ENCODE measurements around the gene CLEC6A. TPM values are rescaled to one million over a fixed set of nuclear protein-coding genes. Genes with fewer than 3 reads are reported as not detected.

The CLEC6A gene
- total and polyA plus RNA-seq, 4 donors: not detected

DNA sequence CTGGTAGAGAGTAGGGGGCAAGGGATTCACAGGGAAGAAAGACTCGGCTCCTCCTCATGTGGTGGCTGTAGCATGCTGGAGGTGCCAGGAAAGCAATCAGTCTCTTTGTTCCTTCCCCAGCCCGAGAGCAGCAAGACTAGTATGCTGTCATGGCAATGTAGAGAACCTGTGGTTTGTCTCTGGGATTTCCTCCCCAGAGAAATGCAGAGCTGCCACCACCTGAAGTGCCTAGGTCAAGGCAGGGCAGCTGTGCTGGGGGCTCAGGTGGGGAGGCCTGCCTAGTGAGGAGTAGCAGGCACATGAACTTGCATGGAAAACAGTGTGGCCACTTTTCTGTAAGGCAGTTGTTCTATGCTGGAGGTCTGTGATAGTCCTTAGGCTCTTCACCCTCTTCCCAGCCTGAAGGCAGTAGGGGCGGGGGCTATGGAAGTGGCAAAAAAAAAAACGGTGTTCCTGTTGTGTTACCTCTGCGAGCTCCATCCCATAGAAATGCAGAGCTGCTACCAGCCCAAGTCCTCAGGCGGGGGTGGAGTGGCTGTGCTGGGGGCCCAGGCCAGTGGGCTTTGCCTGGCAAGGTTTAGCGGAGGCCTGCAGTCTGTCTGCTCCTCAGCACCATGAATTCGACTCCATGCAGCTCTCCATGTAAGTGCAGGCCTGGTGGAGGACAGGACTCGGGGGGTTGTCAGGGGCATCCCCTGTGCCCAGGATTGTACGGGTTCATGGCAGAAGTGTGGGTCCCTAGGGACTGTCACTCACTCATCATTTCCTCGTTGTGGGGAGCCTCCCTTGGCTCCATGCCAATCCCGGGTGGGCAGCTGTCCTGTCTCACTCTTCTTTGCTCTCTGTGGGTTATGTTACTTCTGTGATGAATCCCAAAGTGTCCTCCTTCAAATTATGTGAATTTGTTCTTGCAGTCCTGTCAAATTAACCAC is 53.4 kb downstream of the CLEC6A start:
- no peak for DNase-seq (ENCODE audit: low spot score)
- no peaks in the 10 kb centered on the region for H3K36me3 ChIP-seq (ENCODE audit: control insufficient read depth in 4 of 4, insufficient read depth in 3 of 4, low read depth in 1 of 4, low read length in 3 of 4)
- no peak for TF ChIP-seq GABPA (IDR thresholded peaks at IDR 0.05 in 1 of 2, conservative IDR thresholded peaks at IDR 0.05 in 1 of 2)
- TF ChIP-seq, protein P1, sequence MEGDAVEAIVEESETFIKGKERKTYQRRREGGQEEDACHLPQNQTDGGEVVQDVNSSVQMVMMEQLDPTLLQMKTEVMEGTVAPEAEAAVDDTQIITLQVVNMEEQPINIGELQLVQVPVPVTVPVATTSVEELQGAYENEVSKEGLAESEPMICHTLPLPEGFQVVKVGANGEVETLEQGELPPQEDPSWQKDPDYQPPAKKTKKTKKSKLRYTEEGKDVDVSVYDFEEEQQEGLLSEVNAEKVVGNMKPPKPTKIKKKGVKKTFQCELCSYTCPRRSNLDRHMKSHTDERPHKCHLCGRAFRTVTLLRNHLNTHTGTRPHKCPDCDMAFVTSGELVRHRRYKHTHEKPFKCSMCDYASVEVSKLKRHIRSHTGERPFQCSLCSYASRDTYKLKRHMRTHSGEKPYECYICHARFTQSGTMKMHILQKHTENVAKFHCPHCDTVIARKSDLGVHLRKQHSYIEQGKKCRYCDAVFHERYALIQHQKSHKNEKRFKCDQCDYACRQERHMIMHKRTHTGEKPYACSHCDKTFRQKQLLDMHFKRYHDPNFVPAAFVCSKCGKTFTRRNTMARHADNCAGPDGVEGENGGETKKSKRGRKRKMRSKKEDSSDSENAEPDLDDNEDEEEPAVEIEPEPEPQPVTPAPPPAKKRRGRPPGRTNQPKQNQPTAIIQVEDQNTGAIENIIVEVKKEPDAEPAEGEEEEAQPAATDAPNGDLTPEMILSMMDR (IDR thresholded peaks at IDR 0.05; ENCODE audit: low read depth, low read length, missing input control): no peak
- TF ChIP-seq HNF4G (IDR thresholded peaks at IDR 0.05): no peak
- no peak overlapping the region for H3K9ac ChIP-seq (ENCODE audit: low read depth in 1 of 2, low read length in 2 of 2)
- H3K27me3 ChIP-seq (ENCODE audit: control insufficient read depth in 4 of 4, insufficient read depth in 4 of 4, low read length in 3 of 4): no peaks in the 10 kb centered on the region
- no peak overlapping the region for H3K27ac ChIP-seq (ENCODE audit: low read depth in 1 of 2, low read length in 2 of 2)
- 67% methylated on average over 12 of the region's 12 CpGs for WGBS
- no peaks in the 10 kb centered on the region for H3K4me1 ChIP-seq (ENCODE audit: control insufficient read depth in 4 of 4, insufficient read depth in 4 of 4, low read length in 3 of 4)
- H3K9me3 ChIP-seq (ENCODE audit: control insufficient read depth in 4 of 4, low read length in 3 of 4): no peaks in the 10 kb centered on the region
- H3K4me3 ChIP-seq (ENCODE audit: low read depth in 1 of 3, low read length in 3 of 3): no peak overlapping the region

DNA sequence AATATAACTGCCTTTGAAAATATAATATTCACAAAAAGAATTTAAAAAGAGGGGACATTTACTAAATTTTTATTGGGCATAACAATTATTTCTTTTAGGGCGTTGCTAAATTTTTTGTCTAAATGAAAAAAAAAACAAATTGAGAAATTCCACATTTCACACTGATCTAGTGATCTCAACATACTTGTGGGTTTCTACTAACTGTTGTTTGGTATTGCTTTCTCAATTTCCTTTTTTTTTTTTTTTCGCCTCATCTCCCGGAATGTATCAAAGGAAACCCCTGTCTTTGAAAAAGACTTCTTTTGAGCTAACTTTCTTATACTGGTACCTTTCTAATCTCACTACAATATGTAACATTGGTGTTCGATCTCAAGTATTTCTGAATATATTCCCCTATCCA is 57.5 kb downstream of the CLEC6A start, which contains the start of gene CLEC4D:
CLEC4D (plus strand) TSS at position 248 of the 400 bp plus-strand sequence. CDS start 230 bp downstream, outside the sequence.
- TF ChIP-seq FOXA2 (IDR thresholded peaks at IDR 0.05) (no peak), SP1 (IDR thresholded peaks at IDR 0.05) (no peak), YY1 (IDR thresholded peaks at IDR 0.05) (no peak), JUND (IDR thresholded peaks at IDR 0.05) (no peak), NR2F2 (IDR thresholded peaks at IDR 0.05) (no peak)
- TF ChIP-seq, protein P2, sequence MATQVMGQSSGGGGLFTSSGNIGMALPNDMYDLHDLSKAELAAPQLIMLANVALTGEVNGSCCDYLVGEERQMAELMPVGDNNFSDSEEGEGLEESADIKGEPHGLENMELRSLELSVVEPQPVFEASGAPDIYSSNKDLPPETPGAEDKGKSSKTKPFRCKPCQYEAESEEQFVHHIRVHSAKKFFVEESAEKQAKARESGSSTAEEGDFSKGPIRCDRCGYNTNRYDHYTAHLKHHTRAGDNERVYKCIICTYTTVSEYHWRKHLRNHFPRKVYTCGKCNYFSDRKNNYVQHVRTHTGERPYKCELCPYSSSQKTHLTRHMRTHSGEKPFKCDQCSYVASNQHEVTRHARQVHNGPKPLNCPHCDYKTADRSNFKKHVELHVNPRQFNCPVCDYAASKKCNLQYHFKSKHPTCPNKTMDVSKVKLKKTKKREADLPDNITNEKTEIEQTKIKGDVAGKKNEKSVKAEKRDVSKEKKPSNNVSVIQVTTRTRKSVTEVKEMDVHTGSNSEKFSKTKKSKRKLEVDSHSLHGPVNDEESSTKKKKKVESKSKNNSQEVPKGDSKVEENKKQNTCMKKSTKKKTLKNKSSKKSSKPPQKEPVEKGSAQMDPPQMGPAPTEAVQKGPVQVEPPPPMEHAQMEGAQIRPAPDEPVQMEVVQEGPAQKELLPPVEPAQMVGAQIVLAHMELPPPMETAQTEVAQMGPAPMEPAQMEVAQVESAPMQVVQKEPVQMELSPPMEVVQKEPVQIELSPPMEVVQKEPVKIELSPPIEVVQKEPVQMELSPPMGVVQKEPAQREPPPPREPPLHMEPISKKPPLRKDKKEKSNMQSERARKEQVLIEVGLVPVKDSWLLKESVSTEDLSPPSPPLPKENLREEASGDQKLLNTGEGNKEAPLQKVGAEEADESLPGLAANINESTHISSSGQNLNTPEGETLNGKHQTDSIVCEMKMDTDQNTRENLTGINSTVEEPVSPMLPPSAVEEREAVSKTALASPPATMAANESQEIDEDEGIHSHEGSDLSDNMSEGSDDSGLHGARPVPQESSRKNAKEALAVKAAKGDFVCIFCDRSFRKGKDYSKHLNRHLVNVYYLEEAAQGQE (IDR thresholded peaks at IDR 0.05): no peak
- H3K4me1 ChIP-seq (ENCODE audit: control insufficient read depth in 4 of 4, insufficient read depth in 4 of 4, low read length in 3 of 4): no peaks in the 10 kb centered on the region
- 80% methylated on average over 4 of the region's 4 CpGs for WGBS
- no peak within 1 kb of the TSS for H3K4me3 ChIP-seq (ENCODE audit: low read depth in 1 of 3, low read length in 3 of 3)
- peaks cover 0 to 10% (median 0%) of the 10 kb centered on the region in 4 donors for H3K27me3 ChIP-seq (ENCODE audit: control insufficient read depth in 4 of 4, insufficient read depth in 4 of 4, low read length in 3 of 4)
- no peak for DNase-seq (ENCODE audit: low spot score)
- no peaks in the 10 kb centered on the region for H3K36me3 ChIP-seq (ENCODE audit: control insufficient read depth in 4 of 4, insufficient read depth in 3 of 4, low read depth in 1 of 4, low read length in 3 of 4)
- no peaks in the 10 kb centered on the region for H3K9me3 ChIP-seq (ENCODE audit: control insufficient read depth in 4 of 4, low read length in 3 of 4)
- no peak within 1 kb of the TSS for H3K27ac ChIP-seq (ENCODE audit: low read depth in 1 of 2, low read length in 2 of 2)
- H3K9ac ChIP-seq (ENCODE audit: low read depth in 1 of 2, low read length in 2 of 2): no peak within 1 kb of the TSS

DNA sequence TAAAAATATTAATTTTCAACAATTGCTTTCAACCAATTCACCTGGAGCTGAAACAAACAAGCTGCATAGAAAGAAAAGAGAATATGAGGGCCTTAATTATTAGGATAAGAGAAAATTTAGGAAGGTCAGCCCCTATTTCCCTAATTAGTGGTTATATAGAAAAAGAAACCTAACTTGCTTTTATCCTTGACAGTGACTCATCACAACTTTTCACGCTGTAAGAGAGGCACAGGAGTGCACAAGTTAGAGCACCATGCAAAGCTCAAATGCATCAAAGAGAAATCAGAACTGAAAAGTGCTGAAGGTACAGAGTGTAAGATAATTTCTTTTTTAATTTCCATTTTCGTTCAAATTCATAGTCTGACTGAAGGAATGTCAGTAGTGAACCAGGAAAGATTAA is 62.2 kb downstream of the CLEC6A start:
- Histone ChIP-seq H3K9me3 (ENCODE audit: control insufficient read depth in 4 of 4, low read length in 3 of 4) (no peaks in the 10 kb centered on the region), H3K36me3 (ENCODE audit: control insufficient read depth in 4 of 4, insufficient read depth in 3 of 4, low read depth in 1 of 4, low read length in 3 of 4) (no peaks in the 10 kb centered on the region), H3K9ac (ENCODE audit: low read depth in 1 of 2, low read length in 2 of 2) (no peak overlapping the region), H3K27ac (ENCODE audit: low read depth in 1 of 2, low read length in 2 of 2) (no peak overlapping the region), H3K27me3 (ENCODE audit: control insufficient read depth in 4 of 4, insufficient read depth in 4 of 4, low read length in 3 of 4) (peaks cover 0 to 10% (median 0%) of the 10 kb centered on the region in 4 donors), H3K4me1 (ENCODE audit: control insufficient read depth in 4 of 4, insufficient read depth in 4 of 4, low read length in 3 of 4) (no peaks in the 10 kb centered on the region), H3K4me3 (ENCODE audit: low read depth in 1 of 3, low read length in 3 of 3) (no peak overlapping the region)
- no peak for DNase-seq (ENCODE audit: low spot score)
- WGBS: 72% methylated on average over 2 of the region's 2 CpGs
- TF ChIP-seq, protein P3, sequence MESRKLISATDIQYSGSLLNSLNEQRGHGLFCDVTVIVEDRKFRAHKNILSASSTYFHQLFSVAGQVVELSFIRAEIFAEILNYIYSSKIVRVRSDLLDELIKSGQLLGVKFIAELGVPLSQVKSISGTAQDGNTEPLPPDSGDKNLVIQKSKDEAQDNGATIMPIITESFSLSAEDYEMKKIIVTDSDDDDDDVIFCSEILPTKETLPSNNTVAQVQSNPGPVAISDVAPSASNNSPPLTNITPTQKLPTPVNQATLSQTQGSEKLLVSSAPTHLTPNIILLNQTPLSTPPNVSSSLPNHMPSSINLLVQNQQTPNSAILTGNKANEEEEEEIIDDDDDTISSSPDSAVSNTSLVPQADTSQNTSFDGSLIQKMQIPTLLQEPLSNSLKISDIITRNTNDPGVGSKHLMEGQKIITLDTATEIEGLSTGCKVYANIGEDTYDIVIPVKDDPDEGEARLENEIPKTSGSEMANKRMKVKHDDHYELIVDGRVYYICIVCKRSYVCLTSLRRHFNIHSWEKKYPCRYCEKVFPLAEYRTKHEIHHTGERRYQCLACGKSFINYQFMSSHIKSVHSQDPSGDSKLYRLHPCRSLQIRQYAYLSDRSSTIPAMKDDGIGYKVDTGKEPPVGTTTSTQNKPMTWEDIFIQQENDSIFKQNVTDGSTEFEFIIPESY (IDR thresholded peaks at IDR 0.05): no peak
- TF ChIP-seq, protein P1 (IDR thresholded peaks at IDR 0.05; ENCODE audit: low read depth, low read length, missing input control): no peak
- no peak for TF ChIP-seq HNF4G (IDR thresholded peaks at IDR 0.05)
